Measurements from ENCODE around the gene CCDC200.
"Not testable (repeated sequence)": the region's sequence is repeated elsewhere in the genome, so short reads cannot be mapped to it uniquely, and the experiment has no call there.

The CCDC200 gene

DNA sequence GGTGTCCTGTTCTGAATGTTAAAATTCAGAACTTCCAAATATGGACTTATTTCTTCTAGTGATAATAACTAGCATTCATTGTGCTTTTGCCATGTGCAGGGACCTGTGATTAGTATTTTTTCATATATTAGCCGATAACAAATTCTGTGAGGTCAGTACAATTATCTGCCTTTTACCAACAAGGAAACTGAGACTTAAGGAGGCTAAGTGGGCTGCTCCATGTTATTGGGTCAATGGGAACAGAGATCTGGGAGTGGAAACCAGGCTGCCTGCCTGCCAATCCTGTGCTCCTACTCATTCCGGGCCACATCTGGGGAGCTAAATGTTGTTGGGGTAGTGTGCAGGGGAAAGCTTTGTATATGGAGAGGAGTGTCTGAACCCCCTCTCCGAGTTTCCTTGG, 13.1 kb downstream of the CCDC200 start:
- DNase-seq: no peak

GRCh38 chr17:43213545-43213944, 14.9 kb downstream of the CCDC200 start:
- no peak for DNase-seq

DNA sequence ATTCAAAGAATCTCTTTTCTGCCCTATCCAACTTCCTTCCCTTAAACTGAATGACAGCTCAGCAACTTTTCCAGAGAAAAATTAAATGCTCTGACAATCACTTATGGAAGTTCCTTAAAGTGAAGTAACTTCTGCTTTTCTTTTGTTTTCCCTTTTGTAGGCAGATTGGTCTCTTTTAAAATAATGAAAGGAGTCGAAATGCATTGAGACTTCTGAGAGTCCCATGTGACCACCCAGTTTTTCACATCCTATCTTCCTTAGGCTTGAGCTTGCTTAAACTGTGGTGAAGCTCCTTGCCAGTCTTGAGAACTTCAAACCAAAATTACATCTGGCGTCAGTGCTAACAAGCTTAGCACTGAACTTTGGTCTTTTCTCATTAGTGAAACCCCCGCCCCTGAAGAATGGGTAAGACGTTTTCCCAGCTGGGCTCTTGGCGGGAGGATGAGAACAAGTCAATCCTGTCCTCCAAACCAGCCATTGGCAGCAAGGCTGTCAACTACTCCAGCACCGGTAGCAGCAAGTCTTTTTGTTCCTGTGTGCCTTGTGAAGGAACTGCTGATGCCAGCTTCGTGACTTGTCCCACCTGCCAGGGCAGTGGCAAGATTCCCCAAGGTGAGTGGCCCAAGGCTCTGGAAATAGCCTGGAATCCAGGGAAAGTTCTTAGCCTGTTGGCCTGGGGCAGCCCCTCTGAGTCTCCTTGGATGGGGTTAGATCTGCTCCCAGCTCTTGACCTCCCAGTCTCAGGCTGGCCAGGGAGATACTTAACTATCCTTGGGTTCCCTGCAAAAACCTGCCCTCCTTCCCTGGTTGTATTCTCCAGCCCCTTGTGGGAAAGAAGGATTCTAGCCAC, 15.6 kb downstream of the CCDC200 start:
- no peak for DNase-seq

GRCh38 chr17:43211480-43212402, 16.7 kb downstream of the CCDC200 start, which contains the start of gene TMEM106A:
Gene TMEM106A (plus strand): TSS chr17:43211875. CDS start chr17:43213042, 1,167 bp downstream.
- no peak for DNase-seq

- no peak for DNase-seq
Measured at GRCh38 chr17:43211123-43211479, 17.3 kb downstream of the CCDC200 start.

DNA sequence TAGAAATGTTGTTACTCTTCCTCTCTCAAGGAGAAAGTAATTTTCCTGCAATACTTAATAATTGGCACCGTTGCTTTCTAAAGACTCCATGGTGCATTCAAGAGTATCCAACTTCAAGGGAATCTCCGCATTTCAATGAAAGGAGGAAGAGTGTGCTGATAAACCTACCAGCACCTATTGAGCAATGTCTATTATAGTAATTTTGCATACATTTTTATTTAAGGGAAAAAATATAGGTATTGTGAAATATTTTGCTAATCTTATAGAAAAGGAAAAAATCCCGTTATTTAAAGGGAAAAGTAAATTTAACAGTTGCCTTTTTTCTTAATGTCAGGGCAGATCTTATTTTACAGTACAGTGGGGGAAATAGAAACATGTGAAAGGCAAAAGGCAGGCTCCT, 17.8 kb downstream of the CCDC200 start:
- DNase-seq: no peak

- not testable (repeated sequence) for DNase-seq
Measured at GRCh38 chr17:43203013-43203412, 25.4 kb downstream of the CCDC200 start.

GRCh38 chr17:43200127-43200526, 28.3 kb downstream of the CCDC200 start:
- DNase-seq: no peak

- DNase-seq: no peak
Measured at GRCh38 chr17:43199633-43200032, 28.8 kb downstream of the CCDC200 start.

DNA sequence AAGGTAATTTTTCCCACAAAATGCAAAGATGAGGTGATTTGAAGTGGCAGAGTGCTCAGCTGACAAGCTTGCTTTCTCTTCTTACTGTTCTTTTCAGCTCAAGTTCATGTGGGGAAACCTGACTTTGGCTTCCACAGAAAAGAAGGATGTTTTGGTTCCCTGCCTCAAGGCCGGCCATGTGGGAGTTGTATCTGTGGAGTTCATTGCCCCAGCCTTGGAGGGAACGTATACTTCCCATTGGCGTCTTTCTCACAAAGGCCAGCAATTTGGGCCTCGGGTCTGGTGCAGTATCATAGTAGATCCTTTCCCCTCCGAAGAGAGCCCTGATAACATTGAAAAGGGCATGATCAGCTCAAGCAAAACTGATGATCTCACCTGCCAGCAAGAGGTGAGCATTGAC, 35.2 kb downstream of the CCDC200 start:
- no peak for DNase-seq

DNA sequence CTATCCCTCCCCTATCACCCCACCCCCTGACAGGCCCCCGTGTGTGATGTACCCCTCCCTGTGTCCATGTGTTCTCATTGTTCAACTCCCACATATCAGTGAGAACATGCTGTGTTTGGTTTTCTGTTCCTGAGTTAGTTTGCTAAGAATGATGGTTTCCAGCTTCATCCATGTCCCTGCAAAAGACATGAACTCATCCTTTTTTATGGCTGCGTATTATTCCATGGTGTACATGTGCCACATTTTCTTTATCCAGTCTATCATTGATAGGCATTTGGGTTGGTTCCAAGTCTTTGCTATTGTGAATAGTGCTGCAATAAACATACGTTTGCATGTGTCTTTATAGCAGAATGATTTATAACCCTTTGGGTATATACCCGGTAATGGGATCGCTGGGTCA, 41.8 kb downstream of the CCDC200 start:
- DNase-seq: not testable (repeated sequence)

DNA sequence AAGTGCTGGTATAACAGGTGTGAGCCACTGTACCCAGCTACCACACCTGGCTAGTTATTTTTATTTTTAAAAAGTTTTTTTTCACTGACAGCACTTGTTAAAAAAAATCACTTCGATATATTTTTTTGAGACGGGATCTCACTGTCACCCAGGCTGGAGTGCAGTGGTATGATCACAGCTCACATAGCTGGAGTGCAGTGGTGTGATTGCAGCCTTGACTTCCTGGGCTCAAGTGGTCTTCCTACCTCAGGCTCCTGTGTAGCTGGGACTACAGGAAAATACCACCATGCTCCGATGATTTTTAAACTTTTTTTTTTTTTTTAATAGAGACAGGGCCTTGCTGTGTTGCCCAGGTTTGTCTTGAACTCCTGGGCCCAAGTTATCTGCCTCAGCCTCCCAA, 44.5 kb downstream of the CCDC200 start:
- no peak for DNase-seq

DNA sequence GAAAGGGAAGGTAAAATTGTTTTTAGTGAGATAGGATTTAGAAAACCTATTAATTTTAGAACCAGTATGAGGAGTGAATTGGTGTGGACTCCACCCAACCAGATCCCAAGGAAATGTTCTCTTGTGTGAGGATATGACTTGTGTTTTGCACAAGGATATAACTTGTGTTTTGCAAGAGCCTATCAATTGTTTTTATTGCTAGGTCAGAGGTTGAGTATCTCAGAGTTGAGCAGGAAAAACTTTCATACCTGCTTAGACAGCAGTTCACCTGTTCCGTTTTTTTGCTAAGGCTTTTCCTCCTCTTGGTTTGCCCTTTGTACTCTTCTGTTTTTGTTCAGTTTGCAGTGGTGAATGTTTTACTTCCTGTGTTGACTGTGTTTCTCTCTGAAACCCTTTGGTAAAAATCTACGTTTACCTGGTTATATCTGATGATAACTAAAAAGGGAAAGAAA, 52.3 kb downstream of the CCDC200 start:
- DNase-seq: no peak

DNA sequence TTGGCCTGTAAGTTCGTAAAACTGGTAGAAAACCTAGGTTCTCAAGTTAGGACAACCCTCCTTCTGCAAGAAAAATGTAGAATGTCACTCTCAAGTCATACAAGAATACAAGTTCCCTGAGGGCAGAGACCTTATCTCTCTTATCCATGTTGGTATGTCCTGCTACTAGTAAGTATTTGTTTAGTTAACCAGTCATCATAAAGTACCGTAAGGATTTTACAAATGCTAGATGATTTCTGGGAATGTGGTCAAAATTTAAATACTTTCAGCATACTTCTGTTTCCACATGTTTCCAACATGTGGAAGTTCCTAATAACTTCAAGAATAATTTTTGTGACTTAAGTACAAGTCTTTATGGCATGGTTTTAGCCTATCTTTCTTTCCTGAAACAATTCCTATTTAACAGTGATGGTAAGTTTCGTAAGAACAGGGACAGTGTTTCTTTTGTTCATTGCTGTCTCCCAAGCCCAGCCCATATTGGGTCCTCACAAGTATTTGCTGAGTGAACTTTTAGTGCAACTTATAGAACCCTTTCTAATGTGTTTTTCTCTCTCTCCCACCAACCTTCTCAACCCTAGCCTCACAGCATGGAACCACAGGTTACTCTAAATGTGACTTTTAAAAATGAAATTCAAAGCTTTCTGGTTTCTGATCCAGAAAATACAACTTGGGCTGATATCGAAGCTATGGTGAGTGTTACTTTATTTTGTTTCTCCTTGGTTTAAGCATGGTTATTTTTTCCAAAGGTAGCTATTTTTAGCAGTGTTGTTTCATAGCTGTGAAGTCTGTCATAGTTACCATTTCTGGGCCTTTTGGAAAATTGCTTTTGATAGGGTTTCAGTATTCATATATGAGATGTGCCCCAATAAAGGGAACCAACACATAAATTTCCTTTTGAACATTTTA, 53.0 kb downstream of the CCDC200 start:
- no peak for DNase-seq

- no peak for DNase-seq
Measured at GRCh38 chr17:43171586-43172487, 56.6 kb downstream of the CCDC200 start.
